AG04450 (cell line): Measurements from ENCODE around the gene EZH2. TPM values are rescaled to one million over a fixed set of nuclear protein-coding genes. Genes with fewer than 3 reads are reported as not detected.

Experiments used
- CTCF ChIA-PET: fragments of 300-600, 350-600 bp; formaldehyde crosslinking; extraction: SDS; loops from one replicate; lab custom pipeline; 2022; ENCODE audit warnings: antibody characterized with exemption, inconsistent platforms; lab: Charles Lee
- POLR2A ChIA-PET: fragments of 350-600 bp; formaldehyde crosslinking; extraction: SDS; loops from one replicate; lab custom pipeline; 2021; ENCODE audit warnings: antibody characterized with exemption, inconsistent platforms; lab: Yijun Ruan, JAX
- DNase-seq: peaks from one replicate; pipeline ENCODE4 v3.0.0-alpha.2; 2011; ENCODE audit warnings: low read depth, low spot score
- H3K27ac ChIP-seq: one replicate; pipeline ENCODE4 v1.5.1; 2012; ENCODE audit warnings: low read depth, low read length, control low read depth
- H3K27me3 ChIP-seq: one replicate; pipeline ENCODE4 v1.6.0; 2012; ENCODE audit warnings: low read length; ENCODE audit not compliant: control insufficient read depth, insufficient read depth
- H3K4me3 ChIP-seq: 2 replicates; pipeline ENCODE4 v1.5.1; 2011; ENCODE audit warnings: mild to moderate bottlenecking, low read depth, low read length, control low read depth
- H3K9me3 ChIP-seq: 2 replicates; pipeline ENCODE4 v1.5.1; 2012; ENCODE audit warnings: low read length; ENCODE audit not compliant: control insufficient read depth, insufficient read depth
- polyA plus RNA-seq: library from polyadenylated mRNA; depleted of rRNA; stranded (reverse); fragments of >200 nt; gene quantifications from 2 replicates; pipeline ENCODE4 v1.2.3, GENCODE V29; 2011
- TF ChIP-seq, protein P1 (sequence below): IDR thresholded peaks from 2 replicates; pipeline ENCODE4 v1.5.1; 2011; ENCODE audit warnings: low read depth, low read length, control low read depth, inconsistent platforms

EZH2 gene
- polyA plus RNA-seq, 1 experiment = 17.0 TPM

DNA sequence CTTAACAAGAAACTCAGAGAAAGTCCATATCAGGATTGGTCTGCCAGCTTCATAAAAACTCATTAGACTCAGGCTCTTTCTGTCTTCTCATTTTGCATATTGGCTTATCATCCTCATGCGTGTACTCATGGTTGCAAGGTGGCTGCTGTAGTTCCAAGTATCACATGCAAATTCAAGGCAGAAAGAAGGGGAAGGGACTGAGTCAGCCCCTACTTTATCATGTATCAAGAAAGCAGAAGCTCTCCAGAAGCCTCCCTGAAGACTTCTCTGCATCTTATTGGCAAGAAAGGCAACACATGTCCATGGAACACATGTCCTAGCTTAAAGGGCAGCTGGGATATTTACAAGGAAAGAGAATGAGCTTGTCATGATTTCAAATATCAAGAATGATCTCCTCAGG is 19.4 kb upstream of the EZH2 start:
- no peak for DNase-seq
- POLR2A ChIA-PET = no interaction called here

DNA sequence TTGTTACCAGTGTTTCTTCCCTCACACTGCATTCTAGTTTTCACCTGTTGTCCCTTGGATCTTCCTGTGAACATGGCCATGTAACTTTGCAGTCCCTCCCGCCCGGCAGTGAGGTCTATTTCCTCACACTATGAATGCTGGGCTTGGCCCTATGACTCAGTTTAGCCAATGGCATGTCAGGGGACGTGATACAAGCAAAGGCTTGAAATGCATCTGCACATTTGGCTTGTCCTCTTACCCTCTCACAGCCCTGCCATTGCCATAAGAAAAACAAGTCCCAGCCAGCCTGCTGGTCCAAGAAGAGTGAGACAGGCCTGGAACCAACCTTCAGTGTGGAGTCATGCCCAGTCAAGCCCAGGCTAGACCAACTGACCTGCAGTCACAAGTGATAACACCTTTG is 17.1 kb upstream of the EZH2 start:
- H3K27me3 ChIP-seq = peaks cover 27% of the 10 kb centered on the region
- POLR2A ChIA-PET = no interaction called here
- no peak overlapping the region for H3K4me3 ChIP-seq
- CTCF ChIA-PET = no interaction called here
- H3K9me3 ChIP-seq = no peaks in the 10 kb centered on the region
- DNase-seq = no peak
- TF ChIP-seq, protein P1, sequence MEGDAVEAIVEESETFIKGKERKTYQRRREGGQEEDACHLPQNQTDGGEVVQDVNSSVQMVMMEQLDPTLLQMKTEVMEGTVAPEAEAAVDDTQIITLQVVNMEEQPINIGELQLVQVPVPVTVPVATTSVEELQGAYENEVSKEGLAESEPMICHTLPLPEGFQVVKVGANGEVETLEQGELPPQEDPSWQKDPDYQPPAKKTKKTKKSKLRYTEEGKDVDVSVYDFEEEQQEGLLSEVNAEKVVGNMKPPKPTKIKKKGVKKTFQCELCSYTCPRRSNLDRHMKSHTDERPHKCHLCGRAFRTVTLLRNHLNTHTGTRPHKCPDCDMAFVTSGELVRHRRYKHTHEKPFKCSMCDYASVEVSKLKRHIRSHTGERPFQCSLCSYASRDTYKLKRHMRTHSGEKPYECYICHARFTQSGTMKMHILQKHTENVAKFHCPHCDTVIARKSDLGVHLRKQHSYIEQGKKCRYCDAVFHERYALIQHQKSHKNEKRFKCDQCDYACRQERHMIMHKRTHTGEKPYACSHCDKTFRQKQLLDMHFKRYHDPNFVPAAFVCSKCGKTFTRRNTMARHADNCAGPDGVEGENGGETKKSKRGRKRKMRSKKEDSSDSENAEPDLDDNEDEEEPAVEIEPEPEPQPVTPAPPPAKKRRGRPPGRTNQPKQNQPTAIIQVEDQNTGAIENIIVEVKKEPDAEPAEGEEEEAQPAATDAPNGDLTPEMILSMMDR = no peak
- H3K27ac ChIP-seq = no peak overlapping the region

More for the DNA sequence above, 19.4 kb upstream of the EZH2 start:
- Histone ChIP-seq H3K27ac (no peak overlapping the region), H3K27me3 (peaks cover 30% of the 10 kb centered on the region), H3K9me3 (no peaks in the 10 kb centered on the region), H3K4me3 (no peak overlapping the region)
- CTCF ChIA-PET = no interaction called here
- TF ChIP-seq, protein P1 = no peak

DNA sequence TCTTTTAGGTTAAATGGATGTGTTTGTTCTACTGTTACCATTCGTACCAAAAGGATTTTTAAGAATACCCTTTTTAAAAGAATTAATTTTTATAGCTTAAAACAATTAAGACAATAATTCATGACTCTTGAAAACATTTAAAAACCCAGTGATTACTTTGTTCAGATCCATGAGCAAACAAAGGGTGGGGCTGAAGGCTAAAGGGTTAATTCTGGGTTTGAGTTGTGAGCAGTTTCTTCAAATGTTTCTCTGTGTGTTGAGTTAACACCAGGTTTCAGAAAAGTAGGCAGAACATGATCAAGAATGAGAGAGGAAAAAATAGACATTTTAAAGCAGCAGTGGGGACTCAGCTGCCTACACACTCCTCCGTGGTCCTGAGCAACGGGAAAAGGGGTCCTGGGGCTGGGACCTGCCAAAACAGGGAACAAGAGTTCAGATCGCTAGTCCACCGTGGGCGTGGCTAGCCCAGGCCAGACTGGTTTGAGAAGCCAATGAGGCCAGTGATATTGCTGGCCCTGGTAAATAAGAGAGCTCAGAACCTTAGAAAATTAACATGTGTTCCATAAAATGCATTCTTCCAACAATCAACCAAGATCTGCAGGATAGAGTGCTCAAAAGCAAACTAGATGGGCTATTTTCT is 14.9 kb upstream of the EZH2 start:
- Histone ChIP-seq H3K27ac (no peak overlapping the region), H3K27me3 (peaks cover 14% of the 10 kb centered on the region), H3K9me3 (no peaks in the 10 kb centered on the region), H3K4me3 (no peak overlapping the region)
- ChIA-PET POLR2A (no interaction called here), CTCF (interaction anchor here (1.8 kb wide), 1 partner anchor 64 kb away, joined by 4 read pairs; no protein-coding TSS in a partner anchor)
- TF ChIP-seq, protein P1 = no peak
- DNase-seq = no peak

DNA sequence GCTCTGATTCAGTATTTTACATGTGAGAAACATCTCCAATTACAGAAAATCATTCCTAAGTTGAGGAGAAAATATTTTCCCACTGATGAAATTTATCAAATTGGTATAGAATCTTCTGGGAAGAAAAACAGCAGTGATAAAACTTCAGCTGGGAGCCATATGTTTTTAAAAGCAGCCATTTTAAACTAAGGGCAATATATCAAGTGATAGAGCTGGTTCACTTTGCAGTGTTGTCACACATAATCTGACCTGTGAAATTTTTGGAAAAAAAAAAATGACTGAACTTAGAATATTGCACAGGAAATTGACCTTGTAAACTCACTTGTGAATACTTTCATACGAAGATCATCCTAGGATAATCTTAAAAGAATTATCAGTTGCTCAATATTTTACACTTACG is 10.5 kb upstream of the EZH2 start:
- no peaks in the 10 kb centered on the region for H3K9me3 ChIP-seq
- H3K27ac ChIP-seq = no peak overlapping the region
- H3K27me3 ChIP-seq = peaks cover 8% of the 10 kb centered on the region
- no peak overlapping the region for H3K4me3 ChIP-seq
- POLR2A ChIA-PET = no interaction called here
- CTCF ChIA-PET = no interaction called here
- no peak for DNase-seq
- TF ChIP-seq, protein P1 = no peak

DNA sequence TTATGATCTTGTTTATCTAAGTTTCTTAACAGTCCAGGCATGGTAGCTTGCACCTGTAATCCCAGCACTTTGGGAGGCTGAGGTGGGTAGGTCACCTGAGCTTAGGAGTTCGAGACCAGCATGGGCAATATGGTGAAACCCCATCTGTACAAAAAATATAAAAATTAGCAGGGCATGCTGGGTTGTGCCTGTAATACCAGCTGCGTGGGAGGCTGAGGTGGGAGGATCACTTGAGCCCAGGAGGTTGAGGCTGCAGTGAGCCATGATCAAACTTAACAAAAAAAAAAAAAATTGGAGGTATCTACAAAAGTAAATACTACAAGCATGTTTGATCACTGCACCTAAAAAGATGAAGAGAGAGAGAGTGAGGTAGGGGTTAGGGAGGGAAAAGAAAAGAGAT is 9.0 kb upstream of the EZH2 start:
- no peak for DNase-seq
- CTCF ChIA-PET = interaction anchor here (1.5 kb wide), 1 partner anchor 37 kb away, joined by 4 read pairs; no protein-coding TSS in a partner anchor
- TF ChIP-seq, protein P1 = no peak
- POLR2A ChIA-PET = interaction anchor here (0.8 kb wide), 1 partner anchor 10 kb away, joined by 3 read pairs; no protein-coding TSS in a partner anchor
- H3K4me3 ChIP-seq = no peak overlapping the region
- no peaks in the 10 kb centered on the region for H3K9me3 ChIP-seq
- H3K27ac ChIP-seq = no peak overlapping the region
- H3K27me3 ChIP-seq = peaks cover 5% of the 10 kb centered on the region
